Measurements from ENCODE around the gene AUH. TPM values are rescaled to one million over a fixed set of nuclear protein-coding genes. Genes with fewer than 3 reads are reported as not detected.

AUH gene
- total and polyA plus RNA-seq, 10 of the 15 experiments (the other 5 are each of a cell fraction or from before 2014, with no cell fraction given) = 1.7 to 7.3 (median 4.6) TPM

- H3K79me2 ChIP-seq (ENCODE audit: control insufficient read depth, insufficient read depth, low read length) = no peaks in the 10 kb centered on the region
- intact Hi-C loops (cut with micrococcal nuclease; ENCODE audit: unreplicated experiment) = no loop called here
- BruUV-seq (replicated peaks) = no TSS peak
- CTCF ChIA-PET = interaction anchor here (0.7 to 1.1 kb wide), 2 partner anchors 19 to 180 kb away, joined by 3 read pairs; no protein-coding TSS in a partner anchor
- in situ Hi-C loops (cut with MboI) = no loop called here
- ATAC-seq (no peak), FAIRE-seq (no peak), DNase-seq (ENCODE audit: low read depth, low spot score) (no peak)
- no peak overlapping the region for H2AFZ ChIP-seq (ENCODE audit: control insufficient read depth, low read depth, low read length)
- H3K9ac ChIP-seq (ENCODE audit: control insufficient read depth, insufficient read depth, low read length) = no peak overlapping the region
- RAD21 ChIA-PET (ENCODE audit: unreplicated experiment) = no interaction called here
- no peaks in the 10 kb centered on the region for H4K20me1 ChIP-seq (ENCODE audit: control insufficient read depth, insufficient read depth)
- H3K4me3 ChIP-seq = no peak overlapping the region
- TF ChIP-seq MYB (IDR thresholded peaks at IDR 0.05; ENCODE audit: borderline replicate concordance, low read depth, low read length) = no peak
- TF ChIP-seq DPF2 (IDR thresholded peaks at IDR 0.05) = no peak
- no peak for TF ChIP-seq SP1 (IDR thresholded peaks at IDR 0.05; ENCODE audit: low read depth, low read length)
- no peak for TF ChIP-seq KLF5 (IDR thresholded peaks at IDR 0.05; ENCODE audit: partially characterized antibody)
- TF ChIP-seq TBL1XR1 (IDR thresholded peaks at IDR 0.05; ENCODE audit: low read depth, low read length) = no peak
- no peak for TF ChIP-seq SPI1 (IDR thresholded peaks at IDR 0.05; ENCODE audit: borderline replicate concordance, insufficient read depth, low read depth, low read length)
- no peak for TF ChIP-seq CHD1 (IDR thresholded peaks at IDR 0.05; ENCODE audit: low read depth, low read length)
- TF ChIP-seq SUPT20H (IDR thresholded peaks at IDR 0.05; ENCODE audit: borderline replicate concordance, control insufficient read depth, low read depth, low read length) = no peak
- TF ChIP-seq TCF12 (IDR thresholded peaks at IDR 0.05; ENCODE audit: low read depth, low read length) = no peak
- TF ChIP-seq, protein P1, sequence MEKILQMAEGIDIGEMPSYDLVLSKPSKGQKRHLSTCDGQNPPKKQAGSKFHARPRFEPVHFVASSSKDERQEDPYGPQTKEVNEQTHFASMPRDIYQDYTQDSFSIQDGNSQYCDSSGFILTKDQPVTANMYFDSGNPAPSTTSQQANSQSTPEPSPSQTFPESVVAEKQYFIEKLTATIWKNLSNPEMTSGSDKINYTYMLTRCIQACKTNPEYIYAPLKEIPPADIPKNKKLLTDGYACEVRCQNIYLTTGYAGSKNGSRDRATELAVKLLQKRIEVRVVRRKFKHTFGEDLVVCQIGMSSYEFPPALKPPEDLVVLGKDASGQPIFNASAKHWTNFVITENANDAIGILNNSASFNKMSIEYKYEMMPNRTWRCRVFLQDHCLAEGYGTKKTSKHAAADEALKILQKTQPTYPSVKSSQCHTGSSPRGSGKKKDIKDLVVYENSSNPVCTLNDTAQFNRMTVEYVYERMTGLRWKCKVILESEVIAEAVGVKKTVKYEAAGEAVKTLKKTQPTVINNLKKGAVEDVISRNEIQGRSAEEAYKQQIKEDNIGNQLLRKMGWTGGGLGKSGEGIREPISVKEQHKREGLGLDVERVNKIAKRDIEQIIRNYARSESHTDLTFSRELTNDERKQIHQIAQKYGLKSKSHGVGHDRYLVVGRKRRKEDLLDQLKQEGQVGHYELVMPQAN (conservative IDR thresholded peaks at IDR 0.05) = no peak
- TF ChIP-seq FOXK2 (IDR thresholded peaks at IDR 0.05) = no peak
- no peak for TF ChIP-seq IRF4 (IDR thresholded peaks at IDR 0.05; ENCODE audit: low read depth, low read length)
- no peak for TF ChIP-seq HCFC1 (IDR thresholded peaks at IDR 0.05; ENCODE audit: low read length)
- TF ChIP-seq RAD51 (IDR thresholded peaks at IDR 0.05) = no peak
- no peaks in the 10 kb centered on the region for H3K9me3 ChIP-seq (replicated peaks; ENCODE audit: control insufficient read depth, insufficient read depth, low read length)
- peaks cover 0 to 3% of the 10 kb centered on the region in 2 experiments; a peak in 1 of 4 replicates for H3K36me3 ChIP-seq (ENCODE audit: control insufficient read depth in 2 of 2, insufficient read depth in 2 of 2, low read length in 1 of 2)
- H3K4me1 ChIP-seq (ENCODE audit: control insufficient read depth, insufficient read depth, low read length) = no peaks in the 10 kb centered on the region
- H3K27me3 ChIP-seq (replicated peaks in 1 of 2; ENCODE audit: control insufficient read depth in 2 of 2, insufficient read depth in 2 of 2, low read length in 1 of 2) = no peaks in the 10 kb centered on the region
- SMC1A ChIA-PET (ENCODE audit: uncharacterized antibody, unreplicated experiment) = interaction anchor here (0.8 to 1.0 kb wide), 3 partner anchors 26 to 355 kb away, joined by 3 read pairs; no protein-coding TSS in a partner anchor
- H3K27ac ChIP-seq (ENCODE audit: control insufficient read depth, insufficient read depth) = no peak overlapping the region
- POLR2A ChIA-PET = no interaction called here
- no peak overlapping the region for H3K4me2 ChIP-seq (ENCODE audit: control insufficient read depth, insufficient read depth)
Measured at GRCh38 chr9:91321691-91322090, 40.0 kb downstream of the AUH start.
